Muscle layer of colon (tissue), 2 donors: ENCODE measurements around the gene TEX44.
"Not testable (repeated sequence)": the region's sequence is repeated elsewhere in the genome, so short reads cannot be mapped to it uniquely, and the experiment has no call there.

Experiments
- H3K27ac ChIP-seq: one replicate; pipeline ENCODE4 v1.7.0; 2013; ENCODE audit warnings: low read depth, mild to moderate bottlenecking, low read length, moderate library complexity
- H3K27me3 ChIP-seq, 2 donors: one replicate each; pipeline ENCODE4 v1.7.0; 2013; ENCODE audit warnings: low read length in 2 of 2, mild to moderate bottlenecking in 2 of 2; ENCODE audit not compliant: insufficient read depth in 2 of 2, control insufficient read depth in 1 of 2
- H3K36me3 ChIP-seq: one replicate; pipeline ENCODE4 v1.7.0; 2013; ENCODE audit warnings: mild to moderate bottlenecking, low read length; ENCODE audit not compliant: insufficient read depth
- H3K4me1 ChIP-seq: one replicate; pipeline ENCODE4 v1.7.0; 2013; ENCODE audit warnings: mild to moderate bottlenecking, low read length; ENCODE audit not compliant: insufficient read depth
- H3K4me3 ChIP-seq, 2 donors: one replicate each; pipeline ENCODE4 v1.7.0; 2013; ENCODE audit warnings: low read length in 2 of 2, low read depth in 1 of 2, mild to moderate bottlenecking in 1 of 2, moderate library complexity in 1 of 2
- H3K9ac ChIP-seq: one replicate; pipeline ENCODE4 v1.7.0; 2013; ENCODE audit warnings: low read length
- H3K9me3 ChIP-seq: one replicate; pipeline ENCODE4 v1.7.0; 2013; ENCODE audit warnings: mild to moderate bottlenecking, low read length
- donor health status: abdominal sarcoma.
- donor health status: Adenocarcinoma of cecum.

The TEX44 gene

DNA sequence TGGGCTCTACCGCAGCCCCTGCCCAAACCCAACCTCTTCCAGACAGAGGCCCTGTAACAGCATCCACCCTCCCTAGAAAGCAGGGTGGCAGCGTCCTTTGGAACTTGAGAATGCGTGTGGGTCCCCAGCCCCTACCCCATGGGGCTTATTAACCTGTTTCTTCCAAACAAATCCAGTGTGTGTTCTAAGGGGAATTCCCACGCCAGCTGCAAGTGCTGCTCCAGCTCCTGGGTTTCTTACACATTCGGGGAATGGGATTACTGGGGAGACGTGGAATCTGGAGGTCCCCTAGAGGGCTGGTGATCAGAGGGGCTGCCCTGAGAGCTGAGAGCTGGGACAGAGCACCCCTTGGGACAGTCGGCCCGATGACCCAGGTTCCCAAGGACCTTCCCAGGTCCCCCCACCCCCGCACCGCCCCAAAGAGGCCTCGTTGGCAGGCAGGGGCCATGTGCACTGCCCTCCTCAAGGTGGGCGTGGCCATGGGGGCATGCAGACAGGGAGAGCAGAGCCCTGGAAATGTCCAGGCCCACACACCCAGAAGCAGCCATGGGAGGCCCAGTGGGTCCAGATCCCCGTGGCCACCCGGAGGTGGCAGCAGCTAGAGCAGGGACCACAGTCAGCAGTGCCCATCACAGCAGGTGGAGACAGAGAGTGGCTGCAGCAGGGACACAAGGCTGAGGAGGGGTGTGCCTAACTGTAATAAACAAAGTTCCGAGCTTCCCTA is 18.8 kb upstream of the TEX44 start:
- no peaks in the 10 kb centered on the region for H3K27me3 ChIP-seq
- H3K27ac ChIP-seq: no peak overlapping the region
- no peak overlapping the region for H3K9ac ChIP-seq
- no peaks in the 10 kb centered on the region for H3K9me3 ChIP-seq
- no peaks in the 10 kb centered on the region for H3K36me3 ChIP-seq
- no peaks in the 10 kb centered on the region for H3K4me1 ChIP-seq
- H3K4me3 ChIP-seq: no peak overlapping the region

DNA sequence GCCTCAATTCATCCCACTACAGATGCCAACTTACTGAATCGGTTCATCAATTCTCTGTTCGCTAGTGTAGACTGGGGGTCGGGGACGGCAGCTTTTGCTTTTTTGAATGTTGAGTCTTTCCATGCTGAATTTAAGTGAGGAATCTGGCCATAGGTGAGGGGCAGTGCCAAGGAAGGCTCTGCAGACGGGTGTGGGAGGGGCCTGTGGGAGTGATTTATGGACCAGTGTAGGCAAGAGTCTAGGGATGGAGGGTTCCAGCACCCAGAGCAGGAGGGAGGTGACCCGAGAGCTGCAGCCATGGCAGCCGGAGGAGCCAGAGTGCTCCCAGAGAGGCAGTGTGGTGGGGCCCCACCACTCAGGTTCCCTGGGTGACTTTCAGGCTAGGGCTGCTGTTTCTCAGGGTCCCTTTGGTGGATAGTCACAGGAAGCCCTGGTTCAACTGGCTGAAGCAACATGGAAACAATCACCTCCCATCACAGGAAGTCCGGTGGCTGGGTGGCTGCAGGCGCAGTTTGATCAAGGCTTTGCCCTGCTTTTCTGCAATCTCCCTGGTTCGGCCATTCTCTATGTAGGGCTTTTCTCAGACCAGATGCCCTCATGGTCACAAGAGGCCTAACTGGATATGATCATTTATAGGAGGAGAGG is 16.9 kb upstream of the TEX44 start:
- no peaks in the 10 kb centered on the region for H3K9me3 ChIP-seq
- no peaks in the 10 kb centered on the region for H3K27me3 ChIP-seq
- H3K36me3 ChIP-seq: no peaks in the 10 kb centered on the region
- H3K27ac ChIP-seq: no peak overlapping the region
- no peaks in the 10 kb centered on the region for H3K4me1 ChIP-seq
- no peak overlapping the region for H3K4me3 ChIP-seq
- H3K9ac ChIP-seq: no peak overlapping the region

DNA sequence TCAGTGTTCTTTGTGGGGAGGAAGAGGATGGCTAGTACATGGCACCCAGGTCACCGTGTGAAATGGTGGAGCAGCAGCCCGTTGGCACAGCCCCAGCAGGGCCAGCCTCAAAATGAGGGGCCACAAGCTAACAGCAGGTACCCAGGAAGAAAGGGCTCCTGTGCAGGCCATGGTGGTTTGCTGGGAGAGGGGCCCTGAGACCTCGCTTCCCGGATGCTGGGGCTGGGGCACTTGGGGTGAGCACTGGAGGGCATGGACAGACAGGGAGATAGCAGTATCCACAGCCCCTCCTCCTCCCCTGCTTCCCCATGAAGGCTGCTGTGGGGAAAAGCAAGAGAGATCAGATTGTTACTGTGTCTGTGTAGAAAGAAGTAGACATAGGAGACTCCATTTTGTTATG is 16.2 kb upstream of the TEX44 start:
- no peak overlapping the region for H3K27ac ChIP-seq

DNA sequence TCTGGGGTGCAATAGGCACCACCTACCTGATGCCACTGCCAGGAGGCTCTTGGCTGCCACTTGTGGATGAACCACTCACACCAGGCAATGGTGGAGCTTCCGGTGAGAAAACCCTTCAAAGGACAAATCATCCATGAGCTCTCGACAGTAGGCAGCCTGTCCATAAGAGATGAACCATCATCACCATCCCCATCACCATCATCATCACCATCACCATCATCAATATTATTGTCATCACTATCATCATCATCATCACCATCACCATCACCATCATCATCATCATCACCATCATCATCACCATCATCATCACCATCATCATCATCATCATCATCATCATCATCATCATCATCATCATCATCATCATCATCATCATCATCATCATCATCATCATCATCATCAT is 14.0 kb upstream of the TEX44 start:
- not testable (repeated sequence) for H3K36me3 ChIP-seq, H3K27ac ChIP-seq, H3K9me3 ChIP-seq, H3K9ac ChIP-seq, H3K4me1 ChIP-seq, H3K4me3 ChIP-seq, H3K27me3 ChIP-seq

More for the DNA sequence above, 16.2 kb upstream of the TEX44 start:
- Histone ChIP-seq H3K4me1 (no peaks in the 10 kb centered on the region), H3K27me3 (no peaks in the 10 kb centered on the region), H3K4me3 (no peak overlapping the region), H3K9ac (no peak overlapping the region), H3K36me3 (no peaks in the 10 kb centered on the region), H3K9me3 (no peaks in the 10 kb centered on the region)

DNA sequence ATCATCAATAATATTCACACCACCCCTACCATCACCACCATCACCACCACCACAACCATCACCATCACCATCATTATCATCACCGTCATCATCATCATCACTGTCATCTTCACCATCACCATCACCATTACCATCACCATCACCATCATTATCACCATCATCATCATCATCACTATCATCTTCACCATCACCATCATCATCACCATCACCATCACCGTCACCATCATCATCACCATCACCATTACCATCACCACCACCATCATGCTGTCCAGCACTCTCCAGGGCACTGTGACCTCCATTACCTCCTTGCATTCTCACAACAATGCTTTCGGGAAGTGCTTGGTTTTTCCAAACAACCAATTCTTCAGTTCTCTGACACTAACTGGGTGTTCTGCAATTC is 13.1 kb upstream of the TEX44 start:
- Histone ChIP-seq H3K36me3 (no peaks in the 10 kb centered on the region), H3K27ac (no peak overlapping the region), H3K4me3 (no peak overlapping the region), H3K27me3 (no peaks in the 10 kb centered on the region), H3K9me3 (no peaks in the 10 kb centered on the region), H3K4me1 (no peaks in the 10 kb centered on the region), H3K9ac (no peak overlapping the region)

DNA sequence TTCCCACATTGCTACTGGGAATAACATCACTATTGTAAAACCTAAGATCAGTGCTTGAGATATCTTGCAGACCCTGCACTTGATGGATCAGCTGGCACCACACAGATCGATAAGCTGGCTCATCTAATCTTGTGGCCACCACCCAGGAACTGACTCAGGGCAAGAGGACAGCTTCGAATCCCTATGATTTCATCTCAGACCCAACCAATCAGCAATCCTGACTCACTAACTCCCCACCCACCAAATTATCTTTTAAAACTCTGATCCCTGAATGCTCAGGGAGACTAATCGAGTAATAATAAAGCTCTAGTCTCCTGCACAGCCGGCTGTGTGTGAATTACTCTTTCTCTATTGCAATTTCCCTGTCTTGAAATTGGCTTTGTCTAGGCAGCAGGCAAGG is 11.3 kb upstream of the TEX44 start:
- Histone ChIP-seq H3K27me3 (no peaks in the 10 kb centered on the region), H3K27ac (no peak overlapping the region), H3K9ac (no peak overlapping the region), H3K4me3 (no peak overlapping the region), H3K4me1 (no peaks in the 10 kb centered on the region), H3K36me3 (no peaks in the 10 kb centered on the region), H3K9me3 (no peaks in the 10 kb centered on the region)

DNA sequence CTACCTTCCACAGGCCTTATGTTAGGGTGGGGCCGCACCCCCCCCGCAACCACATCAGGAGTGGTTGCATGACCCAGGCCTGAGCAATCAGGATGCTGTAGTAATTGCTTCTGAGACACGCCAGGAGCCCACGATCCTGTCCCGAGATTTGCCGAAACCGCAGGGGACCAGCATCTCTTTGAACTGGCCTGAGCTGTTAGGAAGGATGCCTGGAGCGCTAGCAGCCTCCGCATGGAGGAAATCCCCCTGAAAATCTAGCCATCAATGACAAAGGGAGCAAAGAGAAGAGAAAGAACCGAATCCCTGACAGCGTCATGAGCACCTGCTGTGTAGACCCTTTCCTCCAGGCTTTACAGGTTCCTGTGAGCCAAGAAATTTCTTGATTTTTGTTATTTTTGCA is 8.7 kb upstream of the TEX44 start:
- H3K4me1 ChIP-seq: no peaks in the 10 kb centered on the region
- H3K4me3 ChIP-seq: no peak overlapping the region
- no peak overlapping the region for H3K9ac ChIP-seq
- no peak overlapping the region for H3K27ac ChIP-seq
- no peaks in the 10 kb centered on the region for H3K9me3 ChIP-seq
- no peaks in the 10 kb centered on the region for H3K36me3 ChIP-seq
- H3K27me3 ChIP-seq: no peaks in the 10 kb centered on the region

DNA sequence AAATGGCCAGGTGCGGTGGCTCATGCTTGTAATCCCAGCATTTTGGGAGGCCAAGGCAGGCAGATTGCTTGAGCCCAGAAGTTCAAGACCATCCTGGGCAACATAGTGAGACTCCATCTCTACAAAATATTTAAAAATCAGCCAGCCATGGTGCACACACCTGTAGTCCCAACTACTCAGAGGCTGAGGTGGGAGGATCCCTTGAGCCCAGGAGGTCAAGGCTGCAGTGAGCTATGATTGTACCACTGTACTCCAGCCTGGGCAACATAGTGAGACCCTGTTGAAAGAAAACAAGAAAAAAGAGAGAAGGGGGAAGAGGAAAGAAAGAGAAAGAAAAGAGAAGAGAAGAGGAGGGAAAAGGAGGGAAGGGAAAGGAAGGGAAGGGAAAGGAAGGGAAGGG is 4.9 kb upstream of the TEX44 start:
- H3K4me1 ChIP-seq, H3K27me3 ChIP-seq, H3K9ac ChIP-seq, H3K4me3 ChIP-seq, H3K9me3 ChIP-seq, H3K36me3 ChIP-seq, H3K27ac ChIP-seq: not testable (repeated sequence)

DNA sequence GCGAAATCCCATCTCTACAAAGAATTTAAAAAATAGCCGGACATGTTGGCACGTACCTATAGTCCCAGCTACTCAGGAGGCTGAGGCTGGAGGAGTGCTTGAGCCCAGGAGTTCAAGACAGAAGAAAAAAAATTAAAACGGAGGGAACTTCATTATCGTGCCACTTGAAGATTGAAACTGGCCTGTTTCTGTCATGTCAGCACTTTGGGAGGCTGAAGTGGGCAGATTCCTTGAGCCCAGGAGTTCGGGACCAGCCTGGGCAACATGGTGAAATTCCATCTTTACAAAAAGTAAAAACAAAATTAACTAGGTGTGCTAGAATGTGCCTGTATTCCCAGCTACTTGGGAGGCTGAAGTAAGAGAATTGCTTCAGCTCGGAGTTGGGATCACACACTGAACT is 3.0 kb upstream of the TEX44 start:
- no peak overlapping the region for H3K9ac ChIP-seq
- no peaks in the 10 kb centered on the region for H3K9me3 ChIP-seq
- H3K27ac ChIP-seq: no peak overlapping the region
- H3K27me3 ChIP-seq: no peaks in the 10 kb centered on the region
- no peak overlapping the region for H3K4me3 ChIP-seq
- H3K4me1 ChIP-seq: no peaks in the 10 kb centered on the region
- H3K36me3 ChIP-seq: no peaks in the 10 kb centered on the region

DNA sequence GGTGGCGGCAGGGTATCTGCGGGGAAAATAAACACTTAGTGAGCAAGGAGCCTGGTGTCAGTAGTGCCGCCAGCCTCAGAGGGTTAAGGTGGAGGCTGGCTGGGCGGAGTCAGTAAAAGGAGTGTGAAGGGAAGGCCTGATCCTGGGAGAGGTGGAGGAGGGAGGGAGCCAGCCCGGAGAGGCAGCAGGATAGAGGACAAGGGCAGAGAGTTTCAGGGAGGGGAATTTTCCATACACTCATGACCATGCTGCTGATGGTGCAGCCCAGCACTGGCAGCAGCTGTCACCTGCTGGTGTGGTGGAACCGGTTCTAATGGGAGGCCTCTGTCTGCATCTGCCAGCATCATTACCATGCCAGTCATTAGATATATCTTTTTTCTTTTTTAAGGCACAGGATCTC is 2.0 kb upstream of the TEX44 start:
- H3K9me3 ChIP-seq: no peaks in the 10 kb centered on the region
- no peak overlapping the region for H3K27ac ChIP-seq
- H3K4me3 ChIP-seq: no peak overlapping the region
- H3K36me3 ChIP-seq: no peaks in the 10 kb centered on the region
- no peaks in the 10 kb centered on the region for H3K27me3 ChIP-seq
- no peaks in the 10 kb centered on the region for H3K4me1 ChIP-seq
- H3K9ac ChIP-seq: no peak overlapping the region

DNA sequence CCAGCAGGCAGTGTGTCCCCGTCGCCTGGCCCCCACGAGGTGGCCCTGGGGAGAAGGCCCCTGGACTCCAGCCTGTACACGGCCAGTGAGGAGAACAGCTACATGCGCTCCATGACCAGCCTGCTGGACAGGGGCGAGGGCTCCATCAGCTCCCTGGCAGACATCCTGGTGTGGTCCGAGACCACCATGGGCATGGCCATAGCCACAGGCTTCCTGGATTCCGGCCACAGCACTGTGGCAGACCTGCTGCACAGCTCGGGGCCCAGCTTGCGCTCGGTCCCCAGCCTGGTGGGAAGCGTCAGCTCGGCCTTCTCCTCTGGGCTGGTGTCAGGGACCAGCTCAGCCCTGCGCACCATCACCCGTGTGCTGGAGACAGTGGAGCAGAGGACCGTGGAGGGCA is 1.0 kb downstream of the TEX44 start:
- Histone ChIP-seq H3K9ac (no peak overlapping the region), H3K36me3 (no peaks in the 10 kb centered on the region), H3K27ac (no peak overlapping the region), H3K27me3 (no peaks in the 10 kb centered on the region), H3K4me1 (peaks cover 10% of the 10 kb centered on the region), H3K9me3 (no peaks in the 10 kb centered on the region), H3K4me3 (no peak overlapping the region)

DNA sequence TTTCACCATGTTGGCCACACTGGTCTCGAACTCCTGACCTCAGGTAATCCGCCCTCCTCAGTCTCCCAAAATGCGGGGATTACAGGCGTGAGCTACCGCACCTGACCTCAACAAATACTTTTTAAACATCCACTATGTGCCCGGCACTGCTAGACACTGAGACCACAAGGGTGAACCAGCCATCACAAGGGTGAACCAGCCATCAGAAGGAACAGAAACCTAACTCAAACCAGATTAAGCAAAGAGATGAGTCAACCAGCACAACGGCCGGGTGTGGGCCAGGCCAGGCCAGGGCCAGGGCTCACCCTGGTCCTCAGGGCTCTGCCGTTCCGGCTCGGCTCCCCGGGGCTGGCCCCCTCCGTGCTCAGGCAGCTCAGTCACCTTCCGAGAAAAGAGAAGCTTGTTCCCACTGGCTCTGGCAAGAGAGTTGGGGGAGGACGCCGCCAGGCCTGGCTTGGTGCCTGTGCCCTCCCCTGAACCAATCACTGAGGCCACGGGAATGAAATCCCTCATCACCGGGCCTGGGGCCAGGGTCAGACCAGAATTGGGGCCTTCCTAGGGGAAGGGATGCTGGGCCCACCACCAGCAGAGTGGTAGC is 4.4 kb downstream of the TEX44 start:
- Histone ChIP-seq H3K9ac (no peak overlapping the region), H3K27ac (no peak overlapping the region), H3K27me3 (no peaks in the 10 kb centered on the region), H3K9me3 (no peaks in the 10 kb centered on the region), H3K4me1 (peaks cover 15% of the 10 kb centered on the region), H3K4me3 (no peak overlapping the region), H3K36me3 (no peaks in the 10 kb centered on the region)
